Thoracic aorta (tissue), 2 donors: ENCODE data around the gene GPRC5D. TPM values are rescaled to one million over a fixed set of nuclear protein-coding genes. Genes with fewer than 3 reads are reported as not detected.

Experiments
- ATAC-seq: fragments of 150-250 bp; one replicate; pipeline ENCODE4 v1.8.0; 2017; ENCODE audit warnings: low read depth; ENCODE audit not compliant: insufficient number of reproducible peaks, low FRiP score
- DNase-seq: peaks from one replicate; pipeline ENCODE4 v3.0.0-alpha.2; 2020; ENCODE audit warnings: low spot score
- H3K27ac ChIP-seq, 2 donors: fragments of 200-600 bp; sonication (generic); 1 replicate in 1 of 2; 2 replicates in 1 of 2; pipeline ENCODE4 v1.5.1; 2016; ENCODE audit warnings: mild to moderate bottlenecking in 2 of 2, moderate library complexity in 2 of 2
- H3K27me3 ChIP-seq: fragments of 200-600 bp; sonication (generic); replicated peaks from 2 replicates; pipeline ENCODE4 v1.6.0; 2016; ENCODE audit warnings: mild to moderate bottlenecking; ENCODE audit not compliant: insufficient read depth
- H3K36me3 ChIP-seq: fragments of 200-600 bp; sonication (generic); one replicate; pipeline ENCODE4 v1.5.1; 2016
- H3K4me1 ChIP-seq, 2 donors: fragments of 200-600 bp; sonication (generic); 1 replicate in 1 of 2; 2 replicates in 1 of 2; pipeline versions ENCODE4 v1.5.1 to v1.6.0; 2016; ENCODE audit warnings: low read depth in 2 of 2, mild to moderate bottlenecking in 1 of 2; ENCODE audit not compliant: control insufficient read depth in 1 of 2
- H3K4me3 ChIP-seq: fragments of 200-600 bp; sonication (generic); 2 replicates; pipeline ENCODE4 v1.5.1; 2016; ENCODE audit warnings: mild to moderate bottlenecking
- H3K9me3 ChIP-seq: fragments of 200-600 bp; sonication (generic); 2 replicates; pipeline ENCODE4 v1.5.1; 2016
- CTCF ChIP-seq: fragments of 200-600 bp; sonication (generic); IDR thresholded peaks from one replicate; pipeline ENCODE4 v1.5.1; 2019; ENCODE audit warnings: antibody characterized with exemption
- total RNA-seq, 2 donors: library from RNA; depleted of rRNA; stranded (reverse); fragments of >200 nt; gene quantifications; one replicate each; pipeline versions ENCODE4 v1.1.0 to v1.2.3, GENCODE V29; 2016

GPRC5D gene
- total RNA-seq, 2 donors from 2014 or later = not detected

GRCh38 chr12:12958886-12959285, 6.9 kb upstream of the GPRC5D start:
- Histone ChIP-seq H3K27ac (no peak overlapping the region), H3K9me3 (no peaks in the 10 kb centered on the region)

GRCh38 chr12:12954878-12955625, 3.1 kb upstream of the GPRC5D start:
- H3K36me3 ChIP-seq = no peaks in the 10 kb centered on the region
- no peak overlapping the region for H3K4me3 ChIP-seq
- no peak overlapping the region for H3K27ac ChIP-seq
- ATAC-seq (no peak), DNase-seq (no peak)
- no peaks in the 10 kb centered on the region for H3K27me3 ChIP-seq
- no peaks in the 10 kb centered on the region for H3K4me1 ChIP-seq
- no peak for TF ChIP-seq CTCF
- H3K9me3 ChIP-seq = no peaks in the 10 kb centered on the region

More at GRCh38 chr12:12958886-12959285, 6.9 kb upstream of the GPRC5D start:
- no peak for ATAC-seq
- Histone ChIP-seq H3K36me3 (no peaks in the 10 kb centered on the region), H3K27me3 (no peaks in the 10 kb centered on the region), H3K4me1 (no peaks in the 10 kb centered on the region), H3K4me3 (no peak overlapping the region)
- DNase-seq = no peak
- no peak for TF ChIP-seq CTCF

- no peak for ATAC-seq
- no peak overlapping the region for H3K27ac ChIP-seq
- no peak for TF ChIP-seq CTCF
- H3K36me3 ChIP-seq = no peaks in the 10 kb centered on the region
- H3K4me3 ChIP-seq = no peak overlapping the region
- no peaks in the 10 kb centered on the region for H3K4me1 ChIP-seq
- no peak for DNase-seq
- no peaks in the 10 kb centered on the region for H3K27me3 ChIP-seq
- no peaks in the 10 kb centered on the region for H3K9me3 ChIP-seq
These were observed 2.4 kb upstream of the GPRC5D start for GRCh38 chr12:12954356-12954755.

- Histone ChIP-seq H3K4me3 (no peak overlapping the region), H3K4me1 (no peaks in the 10 kb centered on the region), H3K36me3 (no peaks in the 10 kb centered on the region), H3K27me3 (no peaks in the 10 kb centered on the region), H3K9me3 (no peaks in the 10 kb centered on the region), H3K27ac (no peak overlapping the region)
- DNase-seq (no peak), ATAC-seq (no peak)
- TF ChIP-seq CTCF = no peak
These were observed 466 bp downstream of the GPRC5D start for GRCh38 chr12:12951504-12951903.

- Histone ChIP-seq H3K36me3 (no peaks in the 10 kb centered on the region), H3K4me1 (no peaks in the 10 kb centered on the region), H3K27ac (no peak overlapping the region), H3K4me3 (no peak overlapping the region), H3K9me3 (no peaks in the 10 kb centered on the region), H3K27me3 (no peaks in the 10 kb centered on the region)
- no peak for TF ChIP-seq CTCF
- no peak for DNase-seq
- ATAC-seq = no peak
These were observed 4.1 kb downstream of the GPRC5D start for GRCh38 chr12:12947902-12948301.
